GM23338 (cell line): ENCODE data around the gene AP5S1. TPM values are rescaled to one million over a fixed set of nuclear protein-coding genes. Genes with fewer than 3 reads are reported as not detected.

ENCODE experiments used
- ATAC-seq: fragments of 200-7000 bp; cut with Tn5 transposase; 3 replicates; pipeline ENCODE4 v1.9.1; 2020
- DNase-seq: peaks from one replicate; pipeline ENCODE4 v3.0.0-alpha.2; 2015; ENCODE audit warnings: low spot score
- H2AFZ ChIP-seq: fragments of 200-600 bp; sonication (generic); 2 replicates; pipeline ENCODE4 v1.8.0; 2016; ENCODE audit warnings: antibody characterized with exemption, mild to moderate bottlenecking, moderate library complexity
- H3F3A ChIP-seq: fragments of 200-600 bp; sonication (generic); replicated peaks from 2 replicates; pipeline ENCODE4 v1.8.0; 2017; ENCODE audit warnings: antibody characterized with exemption, mixed run types, low read depth
- H3K27ac ChIP-seq: fragments of 200-600 bp; sonication (generic); 2 replicates; pipeline ENCODE4 v1.6.1; 2016; ENCODE audit warnings: low read depth
- H3K27me3 ChIP-seq: fragments of 200-600 bp; sonication (generic); 2 replicates; pipeline ENCODE4 v1.8.0; 2016; ENCODE audit warnings: mild to moderate bottlenecking, mixed run types, moderate library complexity; ENCODE audit not compliant: insufficient read depth
- H3K36me3 ChIP-seq: fragments of 200-600 bp; sonication (generic); 2 replicates; pipeline ENCODE4 v1.8.0; 2016; ENCODE audit warnings: mild to moderate bottlenecking; ENCODE audit not compliant: insufficient read depth
- H3K4me1 ChIP-seq: fragments of 200-600 bp; sonication (generic); 2 replicates; pipeline ENCODE4 v1.8.0; 2016; ENCODE audit warnings: mild to moderate bottlenecking, moderate library complexity; ENCODE audit not compliant: insufficient read depth
- H3K4me2 ChIP-seq: fragments of 200-600 bp; sonication (generic); 2 replicates; pipeline ENCODE4 v1.7.1; 2017; ENCODE audit warnings: mixed run types
- H3K4me3 ChIP-seq: fragments of 200-600 bp; sonication (generic); 2 replicates; pipeline ENCODE4 v1.6.1; 2016; ENCODE audit warnings: mixed run types
- H3K79me2 ChIP-seq: fragments of 200-600 bp; sonication (generic); replicated peaks from 2 replicates; pipeline ENCODE4 v1.8.0; 2017; ENCODE audit warnings: mild to moderate bottlenecking; ENCODE audit not compliant: insufficient read depth
- H3K9me2 ChIP-seq: fragments of 200-600 bp; sonication (generic); 2 replicates; pipeline ENCODE4 v1.8.0; 2017; ENCODE audit not compliant: insufficient read depth
- H4K20me1 ChIP-seq: fragments of 200-600 bp; sonication (generic); replicated peaks from 2 replicates; pipeline ENCODE4 v1.8.0; 2017; ENCODE audit warnings: mild to moderate bottlenecking; ENCODE audit not compliant: insufficient read depth
- H3K27ac Mint-ChIP-seq: 2 replicates; pipeline ENCODE4 v1.8.0; 2020; ENCODE audit warnings: inconsistent platforms, mild to moderate bottlenecking, moderate library complexity, mixed read lengths
- H3K27me3 Mint-ChIP-seq: 3 replicates; pipeline ENCODE4 v1.8.0; 2022; ENCODE audit warnings: low read depth, mild to moderate bottlenecking, moderate library complexity, mixed read lengths, inconsistent platforms; ENCODE audit not compliant: insufficient read depth, poor library complexity
- H3K36me3 Mint-ChIP-seq: 3 replicates; pipeline ENCODE4 v1.8.0; 2021; ENCODE audit warnings: low read depth, mild to moderate bottlenecking, inconsistent platforms, moderate library complexity, mixed read lengths
- H3K4me1 Mint-ChIP-seq: 3 replicates; pipeline ENCODE4 v1.8.0; 2020; ENCODE audit warnings: mild to moderate bottlenecking, inconsistent platforms, mixed read lengths
- H3K4me3 Mint-ChIP-seq: 3 replicates; pipeline ENCODE4 v1.8.0; 2021; ENCODE audit warnings: moderate library complexity, mild to moderate bottlenecking, inconsistent platforms, mixed read lengths
- H3K9me3 Mint-ChIP-seq: 3 replicates; pipeline ENCODE4 v1.8.0; 2020; ENCODE audit warnings: moderate library complexity, mild to moderate bottlenecking, inconsistent platforms, mixed read lengths
- CREB1 ChIP-seq: fragments of 250-450 bp; sonication (Bioruptor Pico); IDR thresholded peaks from 2 replicates; pipeline ENCODE4 v1.5.0; 2020; ENCODE audit warnings: low read depth, mild to moderate bottlenecking, moderate library complexity
- EZH2 ChIP-seq: fragments of 200-600 bp; sonication (generic); IDR thresholded peaks from one replicate; pipeline ENCODE4 v1.8.0; 2017; ENCODE audit warnings: antibody characterized with exemption, mild to moderate bottlenecking, low read depth; ENCODE audit not compliant: unreplicated experiment
- EZH2phosphoT487 ChIP-seq: fragments of 200-600 bp; sonication (generic); IDR thresholded peaks from one replicate; pipeline ENCODE4 v1.8.1; 2018; ENCODE audit warnings: antibody characterized with exemption; ENCODE audit not compliant: unreplicated experiment
- JUNB ChIP-seq: IDR thresholded peaks from one replicate; pipeline ENCODE4 v1.6.1; 2016; ENCODE audit warnings: antibody characterized with exemption; ENCODE audit not compliant: unreplicated experiment
- NANOG ChIP-seq: IDR thresholded peaks from 2 replicates; pipeline ENCODE4 v1.6.1; 2016; ENCODE audit warnings: antibody characterized with exemption, borderline replicate concordance
- STAT1 ChIP-seq: IDR thresholded peaks from one replicate; pipeline ENCODE4 v1.6.1; 2016; ENCODE audit warnings: antibody characterized with exemption; ENCODE audit not compliant: unreplicated experiment
- ZNF114 ChIP-seq: fragments of 250-450 bp; sonication (Bioruptor Pico); IDR thresholded peaks from 2 replicates; pipeline ENCODE4 v1.5.0; 2020; ENCODE audit warnings: mild to moderate bottlenecking, moderate library complexity
- ZNF331 ChIP-seq: fragments of 250-450 bp; sonication (Bioruptor Pico); IDR thresholded peaks from 2 replicates; pipeline ENCODE4 v1.5.0; 2020; ENCODE audit warnings: low read depth, mild to moderate bottlenecking, moderate library complexity
- polyA plus RNA-seq: library from polyadenylated mRNA; unstranded; fragments of >200 nt; fragmentation: Nextera tagmentation; extraction: Ambion mirVana; gene quantifications from 2 replicates; pipeline ENCODE4 v1.2.1, GENCODE V29; 2016
- total RNA-seq: library from RNA; depleted of rRNA; stranded (reverse); fragments of >200 nt; shearing (Covaris generic); gene quantifications from 2 replicates; pipeline ENCODE4 v1.2.3, GENCODE V29; 2014
- TF ChIP-seq, protein P1 (sequence below): IDR thresholded peaks from one replicate; pipeline ENCODE4 v1.6.1; 2018; ENCODE audit warnings: antibody characterized with exemption; ENCODE audit not compliant: unreplicated experiment
- TF ChIP-seq, protein P2 (sequence below), 2 experiments: fragments of 200-600 bp in 1 of 2; sonication (generic) in 1 of 2; conservative IDR thresholded peaks; 2 replicates each; pipeline versions ENCODE4 v1.5.1 to v1.6.1; 2016 to 2017; ENCODE audit warnings: antibody characterized with exemption in 2 of 2, low read depth in 2 of 2, mild to moderate bottlenecking in 2 of 2, moderate library complexity in 1 of 2
- TF ChIP-seq, protein P3 (sequence below): IDR thresholded peaks from 2 replicates; pipeline ENCODE4 v1.6.1; 2016; ENCODE audit warnings: antibody characterized with exemption

Gene AP5S1
- total and polyA plus RNA-seq, 2 experiments from 2014 or later: 1.8 to 2.8 TPM

- TF ChIP-seq, protein P1, sequence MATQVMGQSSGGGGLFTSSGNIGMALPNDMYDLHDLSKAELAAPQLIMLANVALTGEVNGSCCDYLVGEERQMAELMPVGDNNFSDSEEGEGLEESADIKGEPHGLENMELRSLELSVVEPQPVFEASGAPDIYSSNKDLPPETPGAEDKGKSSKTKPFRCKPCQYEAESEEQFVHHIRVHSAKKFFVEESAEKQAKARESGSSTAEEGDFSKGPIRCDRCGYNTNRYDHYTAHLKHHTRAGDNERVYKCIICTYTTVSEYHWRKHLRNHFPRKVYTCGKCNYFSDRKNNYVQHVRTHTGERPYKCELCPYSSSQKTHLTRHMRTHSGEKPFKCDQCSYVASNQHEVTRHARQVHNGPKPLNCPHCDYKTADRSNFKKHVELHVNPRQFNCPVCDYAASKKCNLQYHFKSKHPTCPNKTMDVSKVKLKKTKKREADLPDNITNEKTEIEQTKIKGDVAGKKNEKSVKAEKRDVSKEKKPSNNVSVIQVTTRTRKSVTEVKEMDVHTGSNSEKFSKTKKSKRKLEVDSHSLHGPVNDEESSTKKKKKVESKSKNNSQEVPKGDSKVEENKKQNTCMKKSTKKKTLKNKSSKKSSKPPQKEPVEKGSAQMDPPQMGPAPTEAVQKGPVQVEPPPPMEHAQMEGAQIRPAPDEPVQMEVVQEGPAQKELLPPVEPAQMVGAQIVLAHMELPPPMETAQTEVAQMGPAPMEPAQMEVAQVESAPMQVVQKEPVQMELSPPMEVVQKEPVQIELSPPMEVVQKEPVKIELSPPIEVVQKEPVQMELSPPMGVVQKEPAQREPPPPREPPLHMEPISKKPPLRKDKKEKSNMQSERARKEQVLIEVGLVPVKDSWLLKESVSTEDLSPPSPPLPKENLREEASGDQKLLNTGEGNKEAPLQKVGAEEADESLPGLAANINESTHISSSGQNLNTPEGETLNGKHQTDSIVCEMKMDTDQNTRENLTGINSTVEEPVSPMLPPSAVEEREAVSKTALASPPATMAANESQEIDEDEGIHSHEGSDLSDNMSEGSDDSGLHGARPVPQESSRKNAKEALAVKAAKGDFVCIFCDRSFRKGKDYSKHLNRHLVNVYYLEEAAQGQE: no peak
These were observed 8.1 kb upstream of the AP5S1 start (continued) for GRCh38 chr20:3812259-3812681.

- Histone ChIP-seq H3K36me3 (no peaks in the 10 kb centered on the region), H4K20me1 (no peaks in the 10 kb centered on the region), H3K4me3 (no peak overlapping the region), H3K27me3 (no peaks in the 10 kb centered on the region), H3K79me2 (no peaks in the 10 kb centered on the region), H2AFZ (no peak overlapping the region), H3K9me2 (no peaks in the 10 kb centered on the region), H3K4me1 (peaks cover 12% of the 10 kb centered on the region), H3F3A (no peaks in the 10 kb centered on the region), H3K4me2 (no peak overlapping the region), H3K27ac (no peak overlapping the region)
- Mint-ChIP-seq H3K36me3 (no peaks in the 10 kb centered on the region; the same call in 2 of the 3 replicates), H3K27ac (no peak overlapping the region), H3K27me3 (peaks cover 7% of the 10 kb centered on the region), H3K9me3 (no peaks in the 10 kb centered on the region; the same call in 2 of the 3 replicates), H3K4me1 (peaks cover 15% of the 10 kb centered on the region), H3K4me3 (no peak overlapping the region)
- DNase-seq: no peak
- no peak for ATAC-seq
- TF ChIP-seq STAT1 (no peak), EZH2phosphoT487 (no peak), JUNB (no peak), NANOG (no peak), EZH2 (no peak), ZNF114 (CRISPR knock-in tag) (no peak), ZNF331 (no peak), CREB1 (no peak)
- TF ChIP-seq, protein P2, sequence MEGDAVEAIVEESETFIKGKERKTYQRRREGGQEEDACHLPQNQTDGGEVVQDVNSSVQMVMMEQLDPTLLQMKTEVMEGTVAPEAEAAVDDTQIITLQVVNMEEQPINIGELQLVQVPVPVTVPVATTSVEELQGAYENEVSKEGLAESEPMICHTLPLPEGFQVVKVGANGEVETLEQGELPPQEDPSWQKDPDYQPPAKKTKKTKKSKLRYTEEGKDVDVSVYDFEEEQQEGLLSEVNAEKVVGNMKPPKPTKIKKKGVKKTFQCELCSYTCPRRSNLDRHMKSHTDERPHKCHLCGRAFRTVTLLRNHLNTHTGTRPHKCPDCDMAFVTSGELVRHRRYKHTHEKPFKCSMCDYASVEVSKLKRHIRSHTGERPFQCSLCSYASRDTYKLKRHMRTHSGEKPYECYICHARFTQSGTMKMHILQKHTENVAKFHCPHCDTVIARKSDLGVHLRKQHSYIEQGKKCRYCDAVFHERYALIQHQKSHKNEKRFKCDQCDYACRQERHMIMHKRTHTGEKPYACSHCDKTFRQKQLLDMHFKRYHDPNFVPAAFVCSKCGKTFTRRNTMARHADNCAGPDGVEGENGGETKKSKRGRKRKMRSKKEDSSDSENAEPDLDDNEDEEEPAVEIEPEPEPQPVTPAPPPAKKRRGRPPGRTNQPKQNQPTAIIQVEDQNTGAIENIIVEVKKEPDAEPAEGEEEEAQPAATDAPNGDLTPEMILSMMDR (conservative IDR thresholded peaks at IDR 0.05; ENCODE audit: low read depth in 2 of 2): no peak
- TF ChIP-seq, protein P3, sequence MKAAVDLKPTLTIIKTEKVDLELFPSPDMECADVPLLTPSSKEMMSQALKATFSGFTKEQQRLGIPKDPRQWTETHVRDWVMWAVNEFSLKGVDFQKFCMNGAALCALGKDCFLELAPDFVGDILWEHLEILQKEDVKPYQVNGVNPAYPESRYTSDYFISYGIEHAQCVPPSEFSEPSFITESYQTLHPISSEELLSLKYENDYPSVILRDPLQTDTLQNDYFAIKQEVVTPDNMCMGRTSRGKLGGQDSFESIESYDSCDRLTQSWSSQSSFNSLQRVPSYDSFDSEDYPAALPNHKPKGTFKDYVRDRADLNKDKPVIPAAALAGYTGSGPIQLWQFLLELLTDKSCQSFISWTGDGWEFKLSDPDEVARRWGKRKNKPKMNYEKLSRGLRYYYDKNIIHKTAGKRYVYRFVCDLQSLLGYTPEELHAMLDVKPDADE: no peak
- TF ChIP-seq, protein P1: no peak
These were observed 7.1 kb upstream of the AP5S1 start for GRCh38 chr20:3812975-3813847.
